ENCODE measurements around the gene FBXO40.

DNA sequence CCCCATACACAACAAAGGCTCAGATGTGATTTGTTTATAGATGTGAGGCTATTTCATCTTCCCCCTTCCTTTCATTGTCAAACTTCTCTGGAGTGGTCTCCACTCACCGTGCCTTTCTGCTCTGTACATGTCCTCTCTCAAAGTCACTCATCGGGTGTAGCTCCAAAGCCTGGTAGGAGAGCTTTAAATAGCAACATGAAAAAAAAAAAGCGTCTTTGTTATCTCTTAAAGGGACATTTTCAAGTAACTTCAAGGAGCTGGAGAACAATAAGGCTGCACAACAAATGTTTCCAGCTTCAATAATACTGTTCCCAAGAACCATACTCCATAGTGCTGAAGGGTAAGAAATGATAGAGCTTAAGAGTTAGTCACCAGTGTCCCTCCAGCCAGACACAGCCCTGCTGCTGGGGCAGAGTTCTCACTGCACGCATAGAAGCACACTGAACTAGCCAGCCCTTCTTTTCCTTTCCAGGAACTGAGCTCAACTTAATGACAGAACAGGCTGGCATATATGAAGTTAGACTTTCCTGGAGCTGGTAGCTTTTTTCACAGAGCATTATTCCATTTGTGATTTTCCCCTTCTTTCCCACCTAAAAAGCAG is 8.1 kb downstream of the FBXO40 start:
- TF ChIP-seq, protein P1, sequence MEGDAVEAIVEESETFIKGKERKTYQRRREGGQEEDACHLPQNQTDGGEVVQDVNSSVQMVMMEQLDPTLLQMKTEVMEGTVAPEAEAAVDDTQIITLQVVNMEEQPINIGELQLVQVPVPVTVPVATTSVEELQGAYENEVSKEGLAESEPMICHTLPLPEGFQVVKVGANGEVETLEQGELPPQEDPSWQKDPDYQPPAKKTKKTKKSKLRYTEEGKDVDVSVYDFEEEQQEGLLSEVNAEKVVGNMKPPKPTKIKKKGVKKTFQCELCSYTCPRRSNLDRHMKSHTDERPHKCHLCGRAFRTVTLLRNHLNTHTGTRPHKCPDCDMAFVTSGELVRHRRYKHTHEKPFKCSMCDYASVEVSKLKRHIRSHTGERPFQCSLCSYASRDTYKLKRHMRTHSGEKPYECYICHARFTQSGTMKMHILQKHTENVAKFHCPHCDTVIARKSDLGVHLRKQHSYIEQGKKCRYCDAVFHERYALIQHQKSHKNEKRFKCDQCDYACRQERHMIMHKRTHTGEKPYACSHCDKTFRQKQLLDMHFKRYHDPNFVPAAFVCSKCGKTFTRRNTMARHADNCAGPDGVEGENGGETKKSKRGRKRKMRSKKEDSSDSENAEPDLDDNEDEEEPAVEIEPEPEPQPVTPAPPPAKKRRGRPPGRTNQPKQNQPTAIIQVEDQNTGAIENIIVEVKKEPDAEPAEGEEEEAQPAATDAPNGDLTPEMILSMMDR (conservative IDR thresholded peaks at IDR 0.05 in 1 of 2, IDR thresholded peaks at IDR 0.05 in 1 of 2; ENCODE audit: extremely low read depth in 1 of 2, insufficient read depth in 1 of 2, low read depth in 1 of 2, low read length in 2 of 2): no peak
- no peak for TF ChIP-seq EZH2 (IDR thresholded peaks at IDR 0.05; ENCODE audit: borderline replicate concordance, low read length)

Data from mammary epithelial cell (primary cell).